Colonic mucosa (tissue), 4 donors: ENCODE measurements around the gene DENND6B. TPM values are rescaled to one million over a fixed set of nuclear protein-coding genes. Genes with fewer than 3 reads are reported as not detected.

ENCODE experiments used
- DNase-seq: peaks from one replicate; pipeline ENCODE4 v3.0.0-alpha.2; 2020
- H3K27ac ChIP-seq: fragments of 200-600 bp; one replicate; pipeline ENCODE4 v1.8.0; 2021
- H3K27me3 ChIP-seq: fragments of 200-600 bp; one replicate; pipeline ENCODE4 v1.8.0; 2021
- H3K36me3 ChIP-seq: fragments of 200-600 bp; one replicate; pipeline ENCODE4 v1.8.0; 2021
- H3K4me1 ChIP-seq: fragments of 200-600 bp; one replicate; pipeline ENCODE4 v1.8.0; 2021; ENCODE audit warnings: mild to moderate bottlenecking
- H3K4me3 ChIP-seq: fragments of 200-600 bp; one replicate; pipeline ENCODE4 v1.8.0; 2021
- H3K9ac ChIP-seq, 2 donors: one replicate each; pipeline ENCODE4 v1.7.0; 2013; ENCODE audit warnings: control low read depth in 2 of 2, low read depth in 2 of 2, low read length in 2 of 2
- H3K9me3 ChIP-seq: fragments of 200-600 bp; one replicate; pipeline ENCODE4 v1.8.0; 2021
- CTCF ChIP-seq: fragments of 200-600 bp; IDR thresholded peaks from one replicate; pipeline ENCODE4 v1.8.0; 2022; ENCODE audit warnings: antibody characterized with exemption, mild to moderate bottlenecking
- intact Hi-C: fragments of 100-400 bp; cut with DNase I; formaldehyde crosslinking; loops from one replicate; pipeline ENCODE4 v1.14.1; 2022
- total RNA-seq, 2 donors: library from RNA; stranded (reverse); fragmentation: NEBNext Ultra II Directional in 1 of 2; extraction: Animal tissue kit (Norgen Biotek cat#: 25700) in 1 of 2; gene quantifications; one replicate each; pipeline ENCODE4 v1.2.1, GENCODE V29; 2021
- donor health status: healthy.
- donor health status: DM: no; HTN: no; CAD: no.
- donor health status: DM: no; HTN: no; CAD: no.

DENND6B gene
- total RNA-seq, 2 donors from 2014 or later: 2.4 to 4.0 TPM

DNA sequence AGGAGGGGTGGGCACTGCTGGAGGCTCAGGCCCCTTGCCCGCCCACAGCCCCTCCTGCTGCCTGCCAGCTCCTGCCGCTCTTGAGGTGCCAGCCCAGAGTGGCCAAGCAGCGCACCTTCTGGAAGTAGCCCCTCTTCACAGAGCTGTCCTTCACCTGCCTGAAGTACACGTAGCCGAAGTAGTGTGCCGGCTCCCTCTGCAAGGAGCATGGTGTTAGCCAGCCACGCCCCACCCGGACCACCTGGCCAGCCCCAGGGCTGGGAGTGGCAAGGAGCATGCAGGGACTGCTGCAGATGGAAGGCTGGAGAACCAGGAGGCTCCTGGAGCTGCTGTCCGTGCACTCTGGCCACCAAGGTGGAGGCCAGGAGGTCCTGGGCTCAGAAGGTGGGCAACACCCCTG lies 9.6 kb downstream of the DENND6B start:
- no peaks in the 10 kb centered on the region for H3K36me3 ChIP-seq
- intact Hi-C loops: no loop called here
- TF ChIP-seq CTCF: no peak
- H3K4me3 ChIP-seq: no peak overlapping the region
- no peak for DNase-seq
- no peaks in the 10 kb centered on the region for H3K27me3 ChIP-seq
- no peak overlapping the region for H3K27ac ChIP-seq
- H3K9ac ChIP-seq: no peak overlapping the region
- H3K4me1 ChIP-seq: peaks cover 7% of the 10 kb centered on the region
- H3K9me3 ChIP-seq: no peaks in the 10 kb centered on the region

DNA sequence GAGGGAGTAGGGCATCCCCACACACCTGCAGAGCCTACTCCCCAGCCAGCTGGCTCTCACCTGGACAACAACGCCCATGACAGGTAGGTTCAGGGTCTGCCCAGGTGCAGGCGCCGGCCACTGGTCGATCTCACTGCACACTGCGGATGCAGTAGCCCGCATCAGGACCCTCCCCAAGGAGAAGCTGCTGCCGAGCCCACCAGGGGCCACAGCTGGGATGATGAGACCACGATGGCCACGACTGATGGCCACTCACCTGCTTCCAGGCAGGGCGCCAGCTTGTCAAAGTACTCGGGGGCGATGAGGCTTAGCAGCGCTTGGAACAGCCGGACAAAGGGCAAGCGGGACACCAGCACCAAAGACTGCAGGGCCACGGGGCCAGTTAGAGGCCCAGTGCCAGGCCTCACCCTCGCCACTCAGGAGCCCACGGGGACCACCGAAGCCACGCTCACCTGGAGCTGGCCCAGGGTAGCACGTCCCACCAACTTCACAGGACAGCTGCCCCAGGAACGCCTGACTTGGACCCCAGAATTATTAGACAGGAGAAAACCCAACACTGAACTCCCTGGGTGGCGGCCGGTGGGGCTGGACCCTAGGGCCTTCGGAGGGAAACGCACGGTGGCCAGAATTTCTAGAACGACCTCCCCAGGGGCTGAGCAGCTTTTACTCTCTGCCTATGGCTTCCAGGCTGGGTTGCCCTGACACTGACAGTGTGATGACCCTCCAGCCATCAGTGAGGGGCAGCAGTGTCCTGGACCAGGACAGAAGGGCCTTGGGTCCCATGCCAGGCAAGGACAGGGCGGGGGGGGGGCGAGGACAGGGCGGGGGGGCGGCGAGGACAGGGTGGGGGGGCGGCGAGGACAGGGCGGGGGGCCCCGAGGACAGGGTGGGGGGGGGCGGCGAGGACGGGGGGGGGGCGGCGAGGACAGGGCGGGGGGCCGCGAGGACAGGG lies 10.4 kb downstream of the DENND6B start:
- intact Hi-C loops: no loop called here
- Histone ChIP-seq H3K27me3 (no peaks in the 10 kb centered on the region), H3K27ac (no peak overlapping the region), H3K9me3 (no peaks in the 10 kb centered on the region), H3K36me3 (no peaks in the 10 kb centered on the region), H3K9ac (no peak overlapping the region), H3K4me1 (peaks cover 7% of the 10 kb centered on the region), H3K4me3 (no peak overlapping the region)
- no peak for DNase-seq
- no peak for TF ChIP-seq CTCF

DNA sequence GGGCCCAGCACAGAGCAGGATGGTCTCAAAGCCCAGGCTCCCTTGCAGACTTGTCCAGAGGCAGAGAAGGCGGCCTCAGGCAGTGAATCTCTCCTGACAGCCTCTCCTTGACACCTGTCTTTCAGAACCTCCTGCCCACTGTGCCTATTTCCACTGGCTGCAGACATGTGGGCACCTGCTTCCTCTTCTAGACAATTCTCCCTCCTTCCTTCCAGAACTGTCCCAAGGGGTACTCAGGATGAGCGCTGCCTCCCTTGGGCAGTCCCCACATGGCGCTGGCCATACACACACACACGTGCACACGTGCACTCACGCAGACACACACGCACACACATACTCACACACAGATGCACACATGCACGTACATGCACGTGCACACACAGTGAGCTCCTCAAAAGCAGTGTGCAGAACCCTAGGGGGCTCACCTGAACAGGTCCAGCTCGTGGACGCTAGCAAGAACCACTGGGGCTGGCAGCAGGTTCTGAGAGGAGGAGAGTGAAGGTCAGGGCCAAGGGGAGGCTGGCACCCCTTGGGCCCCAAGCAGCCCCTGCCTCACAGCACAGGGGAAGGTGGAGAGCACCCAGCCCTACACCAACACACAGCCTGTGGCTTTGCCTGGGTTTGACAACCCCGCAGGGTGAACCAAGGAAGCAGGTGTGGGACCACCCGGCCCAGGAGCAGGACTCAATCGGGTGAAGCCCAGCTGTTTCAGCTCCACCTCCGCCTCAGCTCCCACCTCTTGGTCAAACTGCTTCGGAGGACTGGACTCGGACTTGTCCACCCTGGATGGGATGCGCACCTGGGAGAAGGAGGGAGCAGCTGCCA lies 11.3 kb downstream of the DENND6B start:
- no peaks in the 10 kb centered on the region for H3K9me3 ChIP-seq
- H3K4me1 ChIP-seq: peaks cover 7% of the 10 kb centered on the region
- TF ChIP-seq CTCF: no peak
- no peak for DNase-seq
- intact Hi-C loops: no loop called here
- no peaks in the 10 kb centered on the region for H3K27me3 ChIP-seq
- peak overlapping the region in 1 of 2 donors; percentile 51 for H3K9ac ChIP-seq
- no peak overlapping the region for H3K27ac ChIP-seq
- no peak overlapping the region for H3K4me3 ChIP-seq
- no peaks in the 10 kb centered on the region for H3K36me3 ChIP-seq

DNA sequence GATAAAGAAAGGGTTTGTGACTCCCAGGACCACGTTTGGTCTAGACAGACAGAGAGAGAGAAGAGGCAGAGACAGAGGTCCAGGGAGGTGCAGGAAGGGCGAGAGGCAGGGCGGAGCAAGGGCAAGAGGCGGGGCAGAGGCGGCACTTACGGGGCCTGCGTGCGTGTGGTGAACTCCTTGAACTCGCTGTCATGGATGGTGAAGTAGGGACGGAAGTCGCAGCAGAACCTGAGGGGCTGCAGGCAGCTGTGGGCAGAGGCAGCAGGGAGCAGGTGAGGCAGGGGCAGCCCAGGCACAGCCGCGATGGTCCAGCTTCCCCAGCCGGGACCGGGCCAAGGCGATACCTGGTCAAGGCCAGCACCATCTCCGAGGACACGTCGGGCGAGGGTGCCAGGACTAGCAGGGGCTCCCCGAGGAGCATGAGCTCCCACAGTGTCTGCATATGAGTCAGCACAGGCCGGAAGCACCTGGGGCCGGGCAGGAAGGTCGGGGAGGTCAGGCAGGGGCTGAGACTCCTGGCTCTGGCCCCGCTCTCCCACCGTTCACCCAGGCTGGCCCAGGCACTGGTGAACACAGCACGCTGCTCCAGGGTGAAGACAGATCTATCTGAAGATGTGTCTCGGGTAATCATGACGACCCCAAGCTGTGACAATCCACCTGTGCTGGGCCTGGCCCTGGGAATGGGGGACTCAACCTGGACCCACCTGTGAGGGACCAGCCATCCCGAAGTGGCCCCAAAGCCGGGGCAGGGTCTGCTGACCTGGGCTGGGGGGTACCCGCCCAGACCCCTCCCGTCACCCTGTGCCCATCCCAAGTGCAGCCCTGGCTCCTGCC lies 12.1 kb downstream of the DENND6B start:
- no peak overlapping the region for H3K27ac ChIP-seq
- H3K4me3 ChIP-seq: peak overlapping the region; percentile 8
- H3K9ac ChIP-seq: peak overlapping the region; percentile 51 to 56
- H3K9me3 ChIP-seq: no peaks in the 10 kb centered on the region
- no peak for TF ChIP-seq CTCF
- H3K27me3 ChIP-seq: no peaks in the 10 kb centered on the region
- intact Hi-C loops: no loop called here
- peaks cover 7% of the 10 kb centered on the region for H3K4me1 ChIP-seq
- no peaks in the 10 kb centered on the region for H3K36me3 ChIP-seq
- peak; percentile 86 for DNase-seq

GRCh38 chr22:50314081-50314454 lies 12.7 kb downstream of the DENND6B start:
- Histone ChIP-seq H3K9ac (peak overlapping the region; percentile 51 to 56), H3K36me3 (no peaks in the 10 kb centered on the region), H3K9me3 (no peaks in the 10 kb centered on the region), H3K4me3 (peak overlapping the region; percentile 8), H3K27ac (no peak overlapping the region), H3K27me3 (no peaks in the 10 kb centered on the region), H3K4me1 (peaks cover 7% of the 10 kb centered on the region)
- intact Hi-C loops: no loop called here
- TF ChIP-seq CTCF: no peak
- DNase-seq: no peak
